Peyer's patch (tissue), 4 donors: ENCODE data around the gene VMP1. TPM values are rescaled to one million over a fixed set of nuclear protein-coding genes. Genes with fewer than 3 reads are reported as not detected.
"Not testable (repeated sequence)": the region's sequence is repeated elsewhere in the genome, so short reads cannot be mapped to it uniquely, and the experiment has no call there.

ENCODE experiments used
- DNase-seq, 3 donors: peaks; one replicate each; pipeline ENCODE4 v3.0.0-alpha.2; 2017 to 2019
- H3K27ac ChIP-seq, 4 donors: fragments of 200-600 bp; sonication (generic); one replicate each; pipeline ENCODE4 v1.5.1; 2016 to 2019
- H3K27me3 ChIP-seq, 2 donors: fragments of 200-600 bp; sonication (generic); one replicate each; pipeline ENCODE4 v1.5.1; 2019
- H3K36me3 ChIP-seq, 3 donors: fragments of 200-600 bp; sonication (generic); one replicate each; pipeline ENCODE4 v1.5.1; 2016 to 2019
- H3K4me1 ChIP-seq, 4 donors: fragments of 200-600 bp; sonication (generic); one replicate each; pipeline ENCODE4 v1.5.1; 2016 to 2019
- H3K4me3 ChIP-seq, 4 donors: fragments of 200-600 bp; sonication (generic); 1 replicate in 3 of 4; 2 replicates in 1 of 4; pipeline ENCODE4 v1.5.1; 2016 to 2019; ENCODE audit warnings: mild to moderate bottlenecking in 1 of 4
- H3K9me3 ChIP-seq, 4 donors: fragments of 200-600 bp; sonication (generic); one replicate each; pipeline ENCODE4 v1.5.1; 2016 to 2019; ENCODE audit warnings: mild to moderate bottlenecking in 1 of 4
- CTCF ChIP-seq, 6 experiments: fragments of 450-650 bp in 4 of 6; fragments of 200-600 bp in 2 of 6; sonication (generic) in 1 of 6; IDR thresholded peaks; one replicate each; pipeline ENCODE4 v1.5.1; 2017 to 2019; ENCODE audit warnings: antibody characterized with exemption in 6 of 6, mild to moderate bottlenecking in 3 of 6, moderate library complexity in 1 of 6
- POLR2A ChIP-seq, 2 donors: fragments of 450-650 bp; IDR thresholded peaks; one replicate each; pipeline ENCODE4 v1.5.1; 2017; ENCODE audit warnings: antibody characterized with exemption in 2 of 2, mild to moderate bottlenecking in 2 of 2, moderate library complexity in 2 of 2
- total RNA-seq, 4 donors: library from RNA; depleted of rRNA; stranded (reverse); fragments of >200 nt; gene quantifications; one replicate each; pipeline ENCODE4 v1.1.0, GENCODE V29; 2016

The VMP1 gene
- total RNA-seq, 4 donors from 2014 or later = 228 to 366 (median 332) TPM

- H3K4me1 ChIP-seq = peaks cover 0 to 41% (median 24%) of the 10 kb centered on the region in 4 donors
- TF ChIP-seq POLR2A (IDR thresholded peaks at IDR 0.05) (no peak), CTCF (IDR thresholded peaks at IDR 0.05) (no peak)
Observed at GRCh38 chr17:59825533-59826322, 118.3 kb downstream of the VMP1 start.

GRCh38 chr17:59826706-59827453 is 119.4 kb downstream of the VMP1 start:
- Histone ChIP-seq H3K9me3 (no peaks in the 10 kb centered on the region), H3K36me3 (peaks cover 0 to 4% (median 0%) of the 10 kb centered on the region in 3 donors), H3K27me3 (no peaks in the 10 kb centered on the region), H3K4me1 (peaks cover 0 to 48% (median 24%) of the 10 kb centered on the region in 4 donors), H3K27ac (peak overlapping the region; percentile 68 to 92 (median 81)), H3K4me3 (no peak overlapping the region)
- peak in 1 of 3 donors; percentile 34 for DNase-seq
- TF ChIP-seq POLR2A (IDR thresholded peaks at IDR 0.05) = no peak
- TF ChIP-seq CTCF (IDR thresholded peaks at IDR 0.05) = no peak

More at GRCh38 chr17:59825533-59826322, 118.3 kb downstream of the VMP1 start:
- no peaks in the 10 kb centered on the region for H3K9me3 ChIP-seq
- peaks cover 0 to 4% (median 0%) of the 10 kb centered on the region in 3 donors for H3K36me3 ChIP-seq
- peak in 1 of 3 donors; percentile 47 for DNase-seq
- H3K27ac ChIP-seq = peak overlapping the region; percentile 62 to 91 (median 67)
- H3K4me3 ChIP-seq = no peak overlapping the region
- no peaks in the 10 kb centered on the region for H3K27me3 ChIP-seq

- Histone ChIP-seq H3K9me3 (no peaks in the 10 kb centered on the region), H3K27me3 (no peaks in the 10 kb centered on the region), H3K36me3 (peaks cover 0 to under 1% (median 0%) of the 10 kb centered on the region in 3 donors), H3K4me1 (peaks cover 0 to 48% (median 24%) of the 10 kb centered on the region in 4 donors), H3K4me3 (peak overlapping the region in 2 of 4 donors; percentile 29 to 37), H3K27ac (peak overlapping the region; percentile 68 to 92 (median 81))
- peak in 1 of 3 donors; percentile 54 for DNase-seq
- TF ChIP-seq CTCF (IDR thresholded peaks at IDR 0.05) (no peak), POLR2A (IDR thresholded peaks at IDR 0.05) (peak in 1 of 2 donors; percentile 66)
Observed at GRCh38 chr17:59827721-59828477, 120.4 kb downstream of the VMP1 start.

- Histone ChIP-seq H3K4me1 (peaks cover 0 to 48% (median 24%) of the 10 kb centered on the region in 4 donors), H3K27me3 (no peaks in the 10 kb centered on the region), H3K36me3 (no peaks in the 10 kb centered on the region), H3K4me3 (peak overlapping the region in 2 of 4 donors; percentile 29 to 37), H3K27ac (peak overlapping the region; percentile 68 to 92 (median 81)), H3K9me3 (no peaks in the 10 kb centered on the region)
- DNase-seq = no peak
- no peak for TF ChIP-seq POLR2A (IDR thresholded peaks at IDR 0.05)
- TF ChIP-seq CTCF (IDR thresholded peaks at IDR 0.05) = no peak
Observed at GRCh38 chr17:59828478-59828760, 121.0 kb downstream of the VMP1 start.

- DNase-seq = peak in 1 of 3 donors; percentile 58
- peaks cover 0 to 48% (median 24%) of the 10 kb centered on the region in 4 donors for H3K4me1 ChIP-seq
- not testable (repeated sequence) for H3K9me3 ChIP-seq, H3K36me3 ChIP-seq, H3K27me3 ChIP-seq
- peak overlapping the region in 3 of 4 donors; percentile 10 to 37 (median 29) for H3K4me3 ChIP-seq
- H3K27ac ChIP-seq = peak overlapping the region; percentile 68 to 92 (median 81)
Observed at GRCh38 chr17:59828819-59829216, 121.4 kb downstream of the VMP1 start.
